Esophagus muscularis mucosa (tissue), 4 donors: ENCODE data around the gene ZNF845. TPM values are rescaled to one million over a fixed set of nuclear protein-coding genes. Genes with fewer than 3 reads are reported as not detected.
"Not testable (repeated sequence)": the region's sequence is repeated elsewhere in the genome, so short reads cannot be mapped to it uniquely, and the experiment has no call there.

Experiments
- DNase-seq: peaks from one replicate; pipeline ENCODE4 v3.0.0-alpha.2; 2017; ENCODE audit errors: extremely low spot score
- H3K27ac ChIP-seq, 4 donors: fragments of 200-600 bp; sonication (generic); replicated peaks in 1 of 4; 1 replicate in 3 of 4; 2 replicates in 1 of 4; pipeline ENCODE4 v1.5.1; 2016 to 2019; ENCODE audit warnings: mild to moderate bottlenecking in 1 of 4
- H3K27me3 ChIP-seq, 4 donors: fragments of 200-600 bp; sonication (generic); one replicate each; pipeline versions ENCODE4 v1.5.1 to v1.6.0; 2016 to 2019
- H3K36me3 ChIP-seq, 4 donors: fragments of 200-600 bp; sonication (generic); one replicate each; pipeline ENCODE4 v1.5.1; 2016 to 2019
- H3K4me1 ChIP-seq, 4 donors: fragments of 200-600 bp; sonication (generic); one replicate each; pipeline ENCODE4 v1.5.1; 2016 to 2019
- H3K4me3 ChIP-seq, 4 donors: fragments of 200-600 bp; sonication (generic); 1 replicate in 2 of 4; 2 replicates in 2 of 4; pipeline ENCODE4 v1.5.1; 2016 to 2019; ENCODE audit warnings: mild to moderate bottlenecking in 4 of 4, moderate library complexity in 1 of 4
- H3K9me3 ChIP-seq, 4 donors: fragments of 200-600 bp; sonication (generic); 1 replicate in 3 of 4; 2 replicates in 1 of 4; pipeline ENCODE4 v1.5.1; 2016 to 2019
- EP300 ChIP-seq: sonication (generic); formaldehyde crosslinking; IDR thresholded peaks from one replicate; pipeline ENCODE4 v1.6.1; 2017; ENCODE audit warnings: antibody characterized with exemption
- POLR2A ChIP-seq: fragments of 450-650 bp; IDR thresholded peaks from one replicate; pipeline ENCODE4 v1.6.1; 2017; ENCODE audit warnings: antibody characterized with exemption, moderate library complexity, mild to moderate bottlenecking, low read depth
- POLR2AphosphoS5 ChIP-seq, 2 donors: sonication (generic); formaldehyde crosslinking; IDR thresholded peaks; one replicate each; pipeline ENCODE4 v1.6.1; 2017; ENCODE audit warnings: antibody characterized with exemption in 2 of 2
- WGBS: methylation state at CpG from one replicate; pipeline ENCODE4 v1.1.5; 2018; 5-methylcytosine and 5-hydroxymethylcytosine counted together
- intact Hi-C: fragments of 100-400 bp; cut with DNase I; formaldehyde crosslinking; loops from one replicate; pipeline ENCODE4 v1.15.1; 2023
- total RNA-seq, 4 donors: library from RNA; depleted of rRNA; stranded (reverse); fragments of >200 nt; gene quantifications; one replicate each; pipeline versions ENCODE4 v1.1.0 to v1.2.1, GENCODE V29; 2016
- TF ChIP-seq, protein P1 (sequence below), 3 experiments: fragments of 200-600 bp in 2 of 3; fragments of 450-650 bp in 1 of 3; sonication (generic) in 2 of 3; IDR thresholded peaks; one replicate each; pipeline ENCODE4 v1.5.1; 2017 to 2019; ENCODE audit warnings: antibody characterized with exemption in 3 of 3, mild to moderate bottlenecking in 2 of 3, moderate library complexity in 1 of 3

Gene ZNF845
- total RNA-seq, 4 donors from 2014 or later = 4.4 to 6.2 (median 5.9) TPM

DNA sequence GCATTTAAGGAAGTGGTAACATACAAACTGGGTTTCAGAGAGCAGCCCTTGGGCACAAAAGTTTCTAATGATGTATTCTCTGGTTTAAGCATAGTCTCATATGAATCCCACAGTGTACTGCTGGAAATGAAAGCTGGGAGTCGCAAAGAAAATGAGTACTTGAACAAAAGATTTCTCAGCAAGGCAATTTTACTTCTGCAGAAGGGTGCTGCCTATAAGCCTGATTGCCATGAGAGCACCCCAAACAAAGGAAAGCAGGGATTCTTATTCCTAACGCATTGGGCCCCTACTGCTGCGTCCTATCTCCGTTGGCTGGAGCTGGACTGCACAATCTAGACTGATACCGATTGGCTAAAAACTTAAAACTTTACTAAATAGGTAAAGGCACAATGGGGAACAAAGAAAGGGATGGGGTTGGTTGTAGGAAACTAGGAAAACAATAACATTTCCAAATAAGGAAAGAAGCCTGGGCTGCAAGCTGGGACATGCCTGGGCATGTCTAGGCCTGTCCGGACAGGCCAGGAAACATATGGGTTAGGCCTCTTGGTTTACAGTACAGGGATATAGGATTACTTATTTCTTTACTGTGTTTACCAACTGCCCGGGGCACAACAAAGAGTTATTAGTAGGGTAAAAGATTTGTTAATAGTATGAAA is 38.6 kb upstream of the ZNF845 start:
- H3K4me3 ChIP-seq = no peak overlapping the region
- intact Hi-C loops = no loop called here
- H3K36me3 ChIP-seq = no peaks in the 10 kb centered on the region
- H3K4me1 ChIP-seq = no peaks in the 10 kb centered on the region
- DNase-seq = no peak
- H3K27me3 ChIP-seq = peaks cover 0 to 5% (median 0%) of the 10 kb centered on the region in 4 donors
- H3K27ac ChIP-seq = no peak overlapping the region
- peaks cover 0 to 41% (median 34%) of the 10 kb centered on the region in 4 donors for H3K9me3 ChIP-seq
- no peak for TF ChIP-seq EP300
- TF ChIP-seq POLR2AphosphoS5 (IDR thresholded peaks at IDR 0.05) = no peak
- 72% methylated on average over 7 of the region's 7 CpGs for WGBS

GRCh38 chr19:53301341-53301740 is 32.2 kb upstream of the ZNF845 start:
- H3K27me3 ChIP-seq = peaks cover 0 to 30% (median 0%) of the 10 kb centered on the region in 4 donors
- H3K27ac ChIP-seq, H3K9me3 ChIP-seq, H3K36me3 ChIP-seq, DNase-seq, H3K4me1 ChIP-seq, H3K4me3 ChIP-seq, intact Hi-C loops: not testable (repeated sequence)
- no CpG with 5 or more reads among the region's 8 CpGs for WGBS

DNA sequence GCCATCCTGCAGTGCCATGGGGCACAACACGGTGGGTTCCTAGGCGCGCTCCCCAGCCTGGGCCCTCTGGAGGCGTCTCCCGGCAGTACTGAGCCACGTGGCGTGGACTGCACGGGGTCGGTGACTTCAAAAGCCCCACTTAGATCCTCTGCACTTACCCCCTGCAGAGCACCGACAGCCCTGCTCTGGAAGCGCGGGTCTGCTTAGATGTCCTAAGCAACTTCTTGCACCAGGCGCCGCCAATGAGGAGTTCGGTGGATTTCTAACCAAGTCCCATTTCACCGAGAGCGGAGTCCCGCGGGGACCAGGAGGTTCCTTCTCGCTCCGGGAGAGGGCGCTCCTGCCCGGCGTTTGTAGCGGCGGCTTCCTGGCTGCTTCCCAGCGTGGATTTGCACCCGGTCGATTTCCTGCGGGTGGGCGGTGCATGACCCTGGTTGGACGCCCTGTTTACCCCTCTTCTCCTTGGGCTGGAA is 25.2 kb upstream of the ZNF845 start:
- Histone ChIP-seq H3K9me3 (no peaks in the 10 kb centered on the region), H3K27ac (no peak overlapping the region), H3K36me3 (no peaks in the 10 kb centered on the region), H3K4me3 (peak overlapping the region in 2 of 4 donors; percentile 2 to 9), H3K27me3 (peaks cover 0 to 87% (median 9%) of the 10 kb centered on the region in 4 donors), H3K4me1 (peaks cover 0 to 8% (median 6%) of the 10 kb centered on the region in 4 donors)
- TF ChIP-seq, protein P1, sequence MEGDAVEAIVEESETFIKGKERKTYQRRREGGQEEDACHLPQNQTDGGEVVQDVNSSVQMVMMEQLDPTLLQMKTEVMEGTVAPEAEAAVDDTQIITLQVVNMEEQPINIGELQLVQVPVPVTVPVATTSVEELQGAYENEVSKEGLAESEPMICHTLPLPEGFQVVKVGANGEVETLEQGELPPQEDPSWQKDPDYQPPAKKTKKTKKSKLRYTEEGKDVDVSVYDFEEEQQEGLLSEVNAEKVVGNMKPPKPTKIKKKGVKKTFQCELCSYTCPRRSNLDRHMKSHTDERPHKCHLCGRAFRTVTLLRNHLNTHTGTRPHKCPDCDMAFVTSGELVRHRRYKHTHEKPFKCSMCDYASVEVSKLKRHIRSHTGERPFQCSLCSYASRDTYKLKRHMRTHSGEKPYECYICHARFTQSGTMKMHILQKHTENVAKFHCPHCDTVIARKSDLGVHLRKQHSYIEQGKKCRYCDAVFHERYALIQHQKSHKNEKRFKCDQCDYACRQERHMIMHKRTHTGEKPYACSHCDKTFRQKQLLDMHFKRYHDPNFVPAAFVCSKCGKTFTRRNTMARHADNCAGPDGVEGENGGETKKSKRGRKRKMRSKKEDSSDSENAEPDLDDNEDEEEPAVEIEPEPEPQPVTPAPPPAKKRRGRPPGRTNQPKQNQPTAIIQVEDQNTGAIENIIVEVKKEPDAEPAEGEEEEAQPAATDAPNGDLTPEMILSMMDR (IDR thresholded peaks at IDR 0.05) = peak; percentile 39 to 66 (median 50)
- TF ChIP-seq POLR2AphosphoS5 (IDR thresholded peaks at IDR 0.05) = no peak
- intact Hi-C loops = no loop called here
- WGBS = 4% methylated on average over 17 of the region's 32 CpGs
- DNase-seq = no peak

GRCh38 chr19:53311044-53311443 is 22.5 kb upstream of the ZNF845 start:
- TF ChIP-seq, protein P1 (IDR thresholded peaks at IDR 0.05) = no peak
- no peak for TF ChIP-seq EP300
- TF ChIP-seq POLR2A = no peak
- no peak for TF ChIP-seq POLR2AphosphoS5 (IDR thresholded peaks at IDR 0.05)
- Histone ChIP-seq H3K27ac (no peak overlapping the region), H3K4me3 (no peak overlapping the region), H3K36me3 (no peaks in the 10 kb centered on the region), H3K27me3 (peaks cover 0 to 71% (median 9%) of the 10 kb centered on the region in 4 donors), H3K4me1 (peaks cover 0 to 8% (median 6%) of the 10 kb centered on the region in 4 donors), H3K9me3 (no peaks in the 10 kb centered on the region)
- intact Hi-C loops = no loop called here
- DNase-seq = no peak
- WGBS = 48% methylated on average over 11 of the region's 11 CpGs

GRCh38 chr19:53311897-53312296 is 21.7 kb upstream of the ZNF845 start:
- TF ChIP-seq POLR2A (no peak), POLR2AphosphoS5 (IDR thresholded peaks at IDR 0.05) (no peak), EP300 (no peak)
- TF ChIP-seq, protein P1 (IDR thresholded peaks at IDR 0.05) = no peak
- DNase-seq = no peak
- intact Hi-C loops = no loop called here
- Histone ChIP-seq H3K4me3 (no peak overlapping the region), H3K36me3 (no peaks in the 10 kb centered on the region), H3K4me1 (peaks cover 0 to 8% (median 6%) of the 10 kb centered on the region in 4 donors), H3K9me3 (no peaks in the 10 kb centered on the region), H3K27ac (no peak overlapping the region), H3K27me3 (peaks cover 0 to 68% (median 9%) of the 10 kb centered on the region in 4 donors)
- 65% methylated on average over 12 of the region's 12 CpGs for WGBS
